ENCODE data around the gene CEL.

Gene CEL

DNA sequence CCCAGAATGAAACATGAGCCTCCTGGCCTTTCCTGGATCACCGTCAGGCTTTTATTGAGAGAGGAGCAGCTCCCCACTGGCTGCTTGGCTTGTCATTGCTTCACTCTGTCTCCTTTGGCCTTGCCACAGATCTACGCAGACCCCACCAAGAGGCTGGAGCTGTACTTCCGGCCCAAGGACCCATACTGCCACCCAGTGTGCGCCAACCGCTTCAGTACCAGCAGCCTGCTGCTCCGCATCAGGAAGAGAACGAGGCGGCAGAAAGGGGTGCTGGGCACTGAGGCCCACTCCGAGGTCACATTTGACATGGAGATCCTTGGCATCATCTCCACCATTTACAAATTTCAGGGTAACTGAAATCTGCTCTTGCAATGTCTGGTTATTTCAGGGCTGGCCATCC is 19.8 kb upstream of the CEL start:
- TF ChIP-seq CTCF (IDR thresholded peaks at IDR 0.05; ENCODE audit: extremely low read depth, missing control alignments): no peak
- no peak for DNase-seq (ENCODE audit: low spot score)

DNA sequence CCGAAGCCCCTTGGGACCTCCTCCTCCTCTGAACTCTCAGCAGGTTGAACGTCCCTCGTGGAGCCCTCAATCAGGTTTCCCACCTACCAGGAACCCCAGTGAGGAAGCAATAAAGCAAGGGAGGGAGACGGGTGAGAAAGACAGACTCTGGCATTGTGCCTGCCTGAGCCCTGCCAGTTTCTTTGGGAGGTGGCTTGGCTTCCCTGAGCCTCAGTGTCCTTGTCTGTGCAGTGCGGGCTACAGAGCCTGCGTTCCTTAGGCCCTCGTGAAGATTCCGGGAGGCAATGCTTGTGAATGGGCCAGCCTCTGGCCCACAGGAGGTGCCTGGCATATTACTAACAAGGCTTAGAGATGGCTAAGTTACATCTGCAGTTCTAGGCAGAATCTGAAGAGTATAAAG is 19.1 kb upstream of the CEL start:
- no peak for TF ChIP-seq CTCF (IDR thresholded peaks at IDR 0.05; ENCODE audit: extremely low read depth, missing control alignments)
- no peak for DNase-seq (ENCODE audit: low spot score)

DNA sequence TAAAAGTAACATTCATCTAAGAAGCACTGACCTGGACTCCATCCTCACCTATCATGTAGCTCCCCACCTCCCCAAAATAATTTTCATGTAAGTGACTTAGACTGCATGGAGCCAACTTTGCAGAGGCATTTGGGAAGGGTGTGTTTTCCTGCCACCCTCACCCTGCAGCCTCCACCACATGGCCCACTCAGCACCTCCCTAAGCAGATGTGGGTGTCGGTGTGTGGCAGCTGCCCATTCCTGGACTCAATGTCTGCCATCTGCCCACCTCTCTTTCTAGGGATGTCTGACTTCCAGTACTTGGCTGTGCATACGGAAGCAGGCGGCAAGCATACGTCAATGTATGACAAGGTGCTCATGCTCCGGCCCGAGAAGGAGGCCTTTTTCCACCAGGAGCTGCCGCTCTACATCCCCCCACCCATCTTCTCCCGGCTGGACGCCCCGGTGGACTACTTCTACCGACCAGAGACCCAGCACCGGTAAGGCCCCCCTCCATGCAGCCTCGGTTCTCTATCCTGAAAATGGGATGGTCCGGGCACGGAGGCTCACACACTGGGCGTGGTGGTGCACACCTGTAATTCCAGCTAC is 18.2 kb upstream of the CEL start:
- DNase-seq (ENCODE audit: low spot score): no peak
- no peak for TF ChIP-seq CTCF (IDR thresholded peaks at IDR 0.05; ENCODE audit: extremely low read depth, missing control alignments)

DNA sequence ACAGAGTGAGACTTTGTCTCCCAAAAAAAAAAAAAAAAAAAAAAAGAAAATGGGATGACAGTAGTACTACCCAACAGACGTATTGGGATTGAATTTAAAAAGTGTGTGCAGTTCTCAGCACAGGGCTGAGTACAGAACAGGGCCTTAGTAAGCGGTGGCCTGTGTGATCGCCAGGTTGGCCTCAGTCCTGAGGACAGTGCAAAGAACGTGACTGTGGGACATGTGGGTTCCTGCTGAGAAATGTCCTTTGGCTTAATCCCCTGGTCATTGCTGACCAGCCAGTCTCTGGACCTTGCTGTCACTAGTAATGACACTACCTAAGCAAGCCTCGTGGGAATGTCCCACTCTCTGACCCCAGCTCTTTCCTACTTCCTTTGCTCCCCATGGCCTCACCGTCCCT is 17.7 kb upstream of the CEL start:
- DNase-seq (ENCODE audit: low spot score): no peak
- TF ChIP-seq CTCF (IDR thresholded peaks at IDR 0.05; ENCODE audit: extremely low read depth, missing control alignments): no peak

DNA sequence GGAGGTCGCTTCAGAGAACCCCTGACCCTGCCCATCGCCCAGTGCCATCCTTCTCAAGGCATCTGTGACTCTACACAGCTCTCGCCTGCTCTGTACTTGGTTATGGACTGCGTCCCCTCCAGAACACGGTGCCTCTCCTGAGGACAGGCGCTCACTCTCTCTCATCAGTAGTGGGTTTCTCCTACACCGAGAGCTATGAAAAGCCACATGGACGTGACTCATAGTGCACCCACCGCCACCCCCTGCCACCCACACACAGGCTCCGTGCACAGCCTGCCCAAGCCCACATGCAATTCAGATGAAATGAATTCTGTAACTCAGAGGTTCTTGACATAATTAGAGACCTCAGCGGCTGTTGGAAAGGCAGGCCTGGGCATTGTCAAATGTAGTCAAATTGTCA is 17.1 kb upstream of the CEL start:
- no peak for TF ChIP-seq CTCF (IDR thresholded peaks at IDR 0.05; ENCODE audit: extremely low read depth, missing control alignments)

GRCh38 chr9:133045132-133045531 is 16.6 kb upstream of the CEL start:
- no peak for TF ChIP-seq CTCF (IDR thresholded peaks at IDR 0.05; ENCODE audit: extremely low read depth, missing control alignments)
- DNase-seq (ENCODE audit: low spot score): no peak

More for the DNA sequence above, 17.1 kb upstream of the CEL start:
- no peak for DNase-seq (ENCODE audit: low spot score)

DNA sequence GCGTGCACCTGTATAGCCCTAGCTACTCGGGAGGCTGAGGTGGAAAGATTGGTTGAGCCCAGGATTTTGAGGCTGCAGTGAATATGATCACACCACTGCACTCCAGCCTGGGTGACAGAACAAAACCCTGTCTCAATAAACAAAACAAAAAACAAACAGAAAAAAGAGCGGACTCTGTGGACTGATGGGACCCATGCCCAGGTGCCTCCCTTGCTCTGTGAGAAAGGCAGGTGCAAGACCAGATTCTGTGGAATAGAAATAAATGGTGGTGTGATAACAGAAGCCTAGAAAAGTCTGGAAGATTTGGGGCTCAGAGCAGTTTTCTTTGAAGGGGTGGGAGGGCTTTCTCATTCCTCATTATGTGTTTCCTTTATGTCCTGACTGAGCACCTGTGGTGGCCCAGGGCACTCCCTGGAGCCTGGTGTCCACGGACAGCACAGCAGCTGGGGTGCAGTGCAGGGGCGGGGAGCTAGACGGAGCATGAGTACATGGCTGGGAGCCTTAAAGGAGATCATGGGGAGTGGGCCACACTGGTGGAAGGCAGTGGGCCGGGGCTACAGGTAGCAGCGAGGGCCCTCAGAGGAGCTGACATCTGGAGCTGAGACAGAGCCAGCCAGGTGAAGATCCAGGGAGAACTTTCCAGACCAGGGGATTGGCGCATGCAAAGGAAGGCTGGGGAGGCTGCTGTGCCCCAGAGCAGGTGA is 15.4 kb upstream of the CEL start:
- DNase-seq (ENCODE audit: low spot score): no peak
- TF ChIP-seq CTCF (IDR thresholded peaks at IDR 0.05; ENCODE audit: extremely low read depth, missing control alignments): no peak

All from GM20000 (cell line).